Calu3 (cell line): ENCODE results near the gene TTC1. TPM values are rescaled to one million over a fixed set of nuclear protein-coding genes. Genes with fewer than 3 reads are reported as not detected.

ENCODE experiments used
- BruUV-seq: library from RNA; stranded (reverse); fragments of 400-500 nt; replicated peaks from 2 replicates; lab custom pipeline; 2021; lab: Mats Ljungman, UMichigan
- CTCF ChIA-PET: fragments of 300-600 bp; sonication (Branson Sonifier 250); formaldehyde crosslinking; loops from one replicate; lab custom pipeline; 2022; ENCODE audit warnings: antibody characterized with exemption; lab: Charles Lee
- DNase-seq: peaks from one replicate; pipeline ENCODE4 v3.0.0; 2022
- H3K27ac Mint-ChIP-seq: one replicate; pipeline ENCODE4 v1.8.0; 2022; ENCODE audit warnings: mixed read lengths; ENCODE audit not compliant: unreplicated experiment
- H3K27me3 Mint-ChIP-seq: one replicate; pipeline ENCODE4 v1.8.0; 2022; ENCODE audit warnings: mixed read lengths; ENCODE audit not compliant: unreplicated experiment
- H3K36me3 Mint-ChIP-seq: one replicate; pipeline ENCODE4 v1.8.0; 2022; ENCODE audit warnings: mild to moderate bottlenecking, moderate library complexity, mixed read lengths; ENCODE audit not compliant: insufficient read depth, unreplicated experiment
- H3K4me1 Mint-ChIP-seq: one replicate; pipeline ENCODE4 v1.8.0; 2022; ENCODE audit warnings: mild to moderate bottlenecking, low read depth, mixed read lengths; ENCODE audit not compliant: unreplicated experiment
- H3K4me3 Mint-ChIP-seq: one replicate; pipeline ENCODE4 v1.8.0; 2022; ENCODE audit warnings: mild to moderate bottlenecking, low read depth, moderate library complexity, mixed read lengths; ENCODE audit not compliant: unreplicated experiment
- H3K9me3 Mint-ChIP-seq: one replicate; pipeline ENCODE4 v1.8.0; 2022; ENCODE audit warnings: low read depth, mixed read lengths; ENCODE audit not compliant: unreplicated experiment
- CTCF ChIP-seq: fragments of 200-600 bp; IDR thresholded peaks from one replicate; pipeline ENCODE4 v1.8.0; 2022; ENCODE audit warnings: antibody characterized with exemption; ENCODE audit not compliant: unreplicated experiment
- intact Hi-C: fragments of 100-400 bp; cut with micrococcal nuclease; formaldehyde crosslinking; loops from one replicate; pipeline ENCODE4 v1.10.0; 2022; ENCODE audit not compliant: unreplicated experiment
- total RNA-seq: library from RNA; stranded (reverse); gene quantifications from 2 replicates; pipeline ENCODE4 v1.2.3, GENCODE V29; 2022

TTC1 gene
- total RNA-seq, 1 experiment from 2014 or later, result 66.4 TPM

- Mint-ChIP-seq H3K27me3 (no peaks in the 10 kb centered on the region), H3K4me1 (no peaks in the 10 kb centered on the region), H3K36me3 (peaks cover 11% of the 10 kb centered on the region), H3K9me3 (no peaks in the 10 kb centered on the region), H3K4me3 (no peak overlapping the region), H3K27ac (no peak overlapping the region)
- no peak for TF ChIP-seq CTCF
- intact Hi-C loops, result no loop called here
- CTCF ChIA-PET, result no interaction called here
- BruUV-seq, result no TSS peak
- no peak for DNase-seq
These were observed 68.1 kb downstream of the TTC1 start for GRCh38 chr5:160076997-160077396.

DNA sequence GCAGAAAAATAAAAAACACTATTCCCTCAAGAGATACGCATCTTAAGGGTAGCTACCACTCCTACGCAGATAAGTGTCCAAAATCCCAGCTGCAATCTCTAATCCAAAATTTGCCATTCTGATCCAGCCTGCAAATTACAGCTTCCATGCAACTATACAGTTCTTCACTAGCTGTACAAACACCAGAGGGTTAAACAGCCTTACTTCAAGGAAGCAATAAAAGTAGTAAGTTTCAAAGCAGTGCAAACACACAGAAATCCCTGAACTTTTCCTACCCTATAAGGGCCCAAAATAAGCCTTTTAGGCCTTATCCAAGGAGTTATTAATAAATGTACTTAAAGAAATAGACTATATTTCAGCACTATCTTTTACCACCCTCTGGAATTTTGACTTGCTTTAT lies 70.8 kb downstream of the TTC1 start:
- CTCF ChIA-PET, result interaction anchor here (0.6 kb wide), 1 partner anchor 54 kb away, joined by 3 read pairs; no protein-coding TSS in a partner anchor
- Mint-ChIP-seq H3K4me3 (no peak overlapping the region), H3K4me1 (peaks cover 14% of the 10 kb centered on the region), H3K36me3 (no peaks in the 10 kb centered on the region), H3K27ac (no peak overlapping the region), H3K9me3 (no peaks in the 10 kb centered on the region), H3K27me3 (no peaks in the 10 kb centered on the region)
- intact Hi-C loops, result loop anchor here (1.0 to 5.0 kb wide), 4 partner anchors 78 to 312 kb away; no protein-coding TSS in a partner anchor
- BruUV-seq, result no TSS peak
- no peak for TF ChIP-seq CTCF
- no peak for DNase-seq

DNA sequence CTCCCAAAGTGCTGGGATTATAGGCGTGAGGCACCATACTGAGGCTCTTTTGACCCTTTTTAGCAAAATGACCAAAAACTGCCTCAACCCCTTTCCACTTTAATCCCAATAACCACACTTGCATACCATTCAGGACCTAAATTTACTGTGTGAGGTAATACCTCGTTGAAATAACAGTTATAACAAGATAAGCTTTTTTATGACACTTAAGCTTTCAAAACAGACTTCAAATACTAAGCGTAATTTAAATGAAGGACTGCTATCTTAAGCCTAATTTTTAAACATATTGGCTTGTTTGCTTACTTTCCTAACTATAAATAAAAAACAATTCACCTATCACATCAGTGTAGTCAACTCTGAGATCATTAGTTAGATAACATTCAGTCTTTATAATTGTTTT lies 72.6 kb downstream of the TTC1 start:
- no peak for DNase-seq
- H3K27me3 Mint-ChIP-seq, result no peaks in the 10 kb centered on the region
- intact Hi-C loops, result loop anchor here (5.0 kb wide), 2 partner anchors 76 to 116 kb away; no protein-coding TSS in a partner anchor

DNA sequence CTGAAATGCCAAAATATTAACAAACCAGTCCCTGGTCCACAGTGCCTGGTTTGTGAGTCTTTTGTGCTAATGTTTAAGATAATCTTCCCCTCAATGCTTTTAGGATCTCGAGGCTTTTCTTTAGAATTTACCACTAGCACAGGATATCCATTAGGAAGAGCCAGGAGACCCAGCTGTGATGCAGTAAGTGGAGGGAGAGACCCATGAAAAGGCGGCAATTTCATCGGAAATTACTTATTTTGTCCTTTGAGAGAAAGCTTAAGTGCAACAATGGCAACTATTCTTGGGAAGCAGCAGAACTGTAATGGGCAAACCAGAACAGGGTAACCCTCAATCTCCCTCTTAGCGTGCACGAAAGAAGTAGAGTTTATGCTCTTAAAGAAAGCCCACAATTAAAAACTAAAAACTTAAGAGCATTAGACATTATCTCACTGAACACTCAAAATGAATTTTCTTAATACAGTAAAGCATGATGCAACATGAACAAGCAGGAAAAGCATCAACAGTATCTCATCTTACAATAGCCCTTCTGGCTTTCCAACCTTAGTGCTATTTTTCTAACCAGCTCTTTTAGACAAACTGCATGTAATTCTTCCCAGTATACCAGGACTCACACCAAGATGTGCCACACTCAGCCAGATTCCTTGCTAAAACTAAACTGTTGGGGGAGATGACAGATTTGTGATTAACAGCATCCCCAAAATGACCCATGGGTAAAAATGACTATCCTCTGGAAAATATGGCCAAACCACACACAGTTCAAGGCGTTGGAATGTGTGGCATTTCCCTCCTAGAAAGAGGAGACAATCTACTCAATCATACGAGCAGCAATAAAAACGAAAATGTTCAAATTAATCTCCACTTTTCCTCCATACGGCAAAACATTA lies 73.9 kb downstream of the TTC1 start:
- TF ChIP-seq CTCF, result no peak
- no peaks in the 10 kb centered on the region for H3K9me3 Mint-ChIP-seq
- H3K4me3 Mint-ChIP-seq, result no peak overlapping the region
- intact Hi-C loops, result loop anchor here (5.0 kb wide), 2 partner anchors 74 to 114 kb away; no protein-coding TSS in a partner anchor
- no TSS peak for BruUV-seq
- H3K4me1 Mint-ChIP-seq, result peaks cover 14% of the 10 kb centered on the region
- no peak for DNase-seq
- no peaks in the 10 kb centered on the region for H3K27me3 Mint-ChIP-seq
- CTCF ChIA-PET, result interaction anchor here (0.7 kb wide), 1 partner anchor 121 kb away, joined by 3 read pairs; no protein-coding TSS in a partner anchor
- H3K27ac Mint-ChIP-seq, result peak overlapping the region; percentile 29
- H3K36me3 Mint-ChIP-seq, result no peaks in the 10 kb centered on the region

More for the DNA sequence above, 72.6 kb downstream of the TTC1 start:
- Mint-ChIP-seq H3K4me3 (no peak overlapping the region), H3K4me1 (peaks cover 14% of the 10 kb centered on the region), H3K36me3 (no peaks in the 10 kb centered on the region), H3K27ac (no peak overlapping the region), H3K9me3 (no peaks in the 10 kb centered on the region)
- no TSS peak for BruUV-seq
- no peak for TF ChIP-seq CTCF
- CTCF ChIA-PET, result interaction anchor here (0.6 to 1.5 kb wide), 12 partner anchors 10 to 310 kb away, joined by 3 to 16 read pairs (median 4); no protein-coding TSS in a partner anchor
